H1 (cell line): Measurements from ENCODE around the gene PCDHB16.
A peak's percentile ranks its signal among the peaks of the same experiment; 100 is the strongest.

Source experiments
- CEBPB ChIP-seq: IDR thresholded peaks from 2 replicates; pipeline ENCODE4 v1.6.1; 2012; ENCODE audit warnings: low read depth, low read length
- CHD2 ChIP-seq: IDR thresholded peaks from 2 replicates; pipeline ENCODE4 v1.6.1; 2012; ENCODE audit warnings: low read length, improper control_type of control experiment
- CREB1 ChIP-seq: IDR thresholded peaks from 2 replicates; pipeline ENCODE4 v1.6.1; 2012; ENCODE audit warnings: inconsistent platforms
- CTCF ChIP-seq, 3 experiments: IDR thresholded peaks; 1 replicate in 2 of 3; 2 replicates in 1 of 3; pipeline versions ENCODE4 v1.5.1 to v1.6.1; 2011; ENCODE audit warnings: low read length in 3 of 3, mild to moderate bottlenecking in 3 of 3, inconsistent platforms in 2 of 3, low read depth in 1 of 3, moderate library complexity in 1 of 3; ENCODE audit not compliant: insufficient read depth in 1 of 3; ENCODE audit errors: control extremely low read depth in 1 of 3
- EP300 ChIP-seq, 2 experiments: IDR thresholded peaks; 1 replicate in 1 of 2; 2 replicates in 1 of 2; pipeline ENCODE4 v1.6.1; 2011 to 2012; ENCODE audit warnings: low read depth in 2 of 2, low read length in 2 of 2, mild to moderate bottlenecking in 2 of 2, borderline replicate concordance in 1 of 2, inconsistent platforms in 1 of 2, moderate library complexity in 1 of 2
- EZH2 ChIP-seq: fragments of 200-600 bp; sonication (generic); IDR thresholded peaks from 2 replicates; pipeline ENCODE4 v1.7.1; 2012; ENCODE audit warnings: low read depth, mild to moderate bottlenecking, moderate library complexity, low read length, inconsistent platforms; ENCODE audit not compliant: severe bottlenecking
- FOSL1 ChIP-seq: IDR thresholded peaks from 2 replicates; pipeline ENCODE4 v1.6.1; 2011; ENCODE audit warnings: mild to moderate bottlenecking, low read depth, low read length, moderate library complexity; ENCODE audit not compliant: insufficient read depth
- GTF2F1 ChIP-seq: IDR thresholded peaks from 2 replicates; pipeline ENCODE4 v1.6.1; 2012; ENCODE audit warnings: low read depth, low read length, improper control_type of control experiment, borderline replicate concordance
- MAX ChIP-seq: IDR thresholded peaks from 2 replicates; pipeline ENCODE4 v1.6.1; 2012; ENCODE audit warnings: inconsistent platforms
- POLR2A ChIP-seq, 2 experiments: IDR thresholded peaks; 1 replicate in 1 of 2; 2 replicates in 1 of 2; pipeline ENCODE4 v1.6.1; 2011; ENCODE audit warnings: low read depth in 2 of 2, low read length in 2 of 2, mild to moderate bottlenecking in 2 of 2; ENCODE audit errors: control extremely low read depth in 1 of 2
- RAD21 ChIP-seq, 2 experiments: IDR thresholded peaks in 1 of 2; conservative IDR thresholded peaks in 1 of 2; 2 replicates each; pipeline ENCODE4 v1.6.1; 2011; ENCODE audit warnings: low read depth in 2 of 2, low read length in 2 of 2, improper control_type of control experiment in 1 of 2, inconsistent platforms in 1 of 2, mild to moderate bottlenecking in 1 of 2, moderate library complexity in 1 of 2
- RFX5 ChIP-seq: IDR thresholded peaks from 2 replicates; pipeline ENCODE4 v1.6.1; 2011; ENCODE audit warnings: low read depth, low read length, improper control_type of control experiment, borderline replicate concordance
- SIX5 ChIP-seq: IDR thresholded peaks from 2 replicates; pipeline ENCODE4 v1.6.1; 2011; ENCODE audit warnings: mild to moderate bottlenecking, low read depth, low read length
- SP2 ChIP-seq: IDR thresholded peaks from 2 replicates; pipeline ENCODE4 v1.6.1; 2012; ENCODE audit warnings: mild to moderate bottlenecking, low read length, inconsistent platforms

GRCh38 chr5:141192110-141192725 lies 10.0 kb downstream of the PCDHB16 start, which contains the start of gene PCDHB10:
- TF ChIP-seq EZH2 (no peak), CTCF (IDR thresholded peaks at IDR 0.05; ENCODE audit: control extremely low read depth in 1 of 3, insufficient read depth in 1 of 3, low read depth in 1 of 3, low read length in 3 of 3) (peak; percentile 72 to 83 (median 83)), CREB1 (no peak), EP300 (IDR thresholded peaks at IDR 0.05; ENCODE audit: borderline replicate concordance in 1 of 2, low read depth in 2 of 2, low read length in 2 of 2) (no peak), GTF2F1 (no peak), RAD21 (IDR thresholded peaks at IDR 0.05 in 1 of 2, conservative IDR thresholded peaks at IDR 0.05 in 1 of 2; ENCODE audit: low read depth in 2 of 2, low read length in 2 of 2) (peak; percentile 82 to 84), SP2 (no peak), SIX5 (no peak), FOSL1 (no peak), RFX5 (no peak), CHD2 (no peak), MAX (no peak), POLR2A (IDR thresholded peaks at IDR 0.05; ENCODE audit: control extremely low read depth in 1 of 2, low read depth in 2 of 2, low read length in 2 of 2) (no peak), CEBPB (no peak)
